ENCODE results near the gene CLCF1. TPM values are rescaled to one million over a fixed set of nuclear protein-coding genes. Genes with fewer than 3 reads are reported as not detected.
A peak's percentile ranks its signal among the peaks of the same experiment; 100 is the strongest.
"Not testable (repeated sequence)": the region's sequence is repeated elsewhere in the genome, so short reads cannot be mapped to it uniquely, and the experiment has no call there.

The CLCF1 gene
- total and polyA plus RNA-seq, 2 donors (not counting 3 experiments of a cell fraction or from before 2014, with no cell fraction given): 5.8 to 6.5 TPM

GRCh38 chr11:67318876-67319275 is 54.5 kb downstream of the CLCF1 start:
- H3K4me3 ChIP-seq (replicated peaks in 1 of 3; ENCODE audit: insufficient read depth in 1 of 3, low read depth in 1 of 3, low read length in 3 of 3); intact Hi-C loops (cut with micrococcal nuclease): not testable (repeated sequence)

DNA sequence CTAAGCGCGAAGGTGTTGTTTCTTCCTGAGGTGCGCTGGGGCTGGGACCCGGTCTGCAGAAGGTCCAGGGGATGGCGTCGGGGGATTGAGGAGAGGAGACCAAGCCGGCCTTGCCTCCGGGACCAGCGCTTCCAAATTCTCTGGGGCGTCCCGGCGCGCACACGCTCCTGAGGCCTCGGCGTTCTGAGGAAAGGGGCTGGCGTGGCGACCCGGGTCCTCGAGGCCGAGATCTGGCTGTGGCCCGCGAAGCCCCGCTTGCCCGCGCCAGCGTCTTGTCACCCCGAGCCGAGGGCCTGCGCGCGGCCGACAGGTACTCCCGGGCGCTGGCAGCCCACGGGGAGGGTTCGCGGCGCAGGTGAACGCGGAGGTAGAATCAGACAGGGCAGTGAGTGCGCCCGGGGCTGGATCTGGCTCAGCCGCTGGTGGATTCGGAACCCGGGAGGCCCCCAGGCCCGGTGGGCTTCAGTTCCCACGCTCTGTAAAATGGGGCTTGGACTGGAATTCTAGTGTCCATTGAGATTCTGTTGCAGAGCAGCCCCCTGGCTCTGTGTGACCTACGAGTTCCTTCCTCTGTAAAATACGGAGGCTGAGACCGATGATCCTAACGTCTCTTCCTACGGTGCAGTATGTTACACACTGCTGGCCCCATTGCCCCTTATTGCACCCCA is 55.4 kb downstream of the CLCF1 start:
- POLR2A ChIA-PET: interaction anchor here (1.1 kb wide), 1 partner anchor 63 kb away, joined by 3 read pairs; no protein-coding TSS in a partner anchor
- Histone ChIP-seq H2AFZ (ENCODE audit: low read depth, low read length) (peak overlapping the region; percentile 72), H3K27ac (ENCODE audit: insufficient read depth, low read depth, low read length) (no peak overlapping the region), H3K4me1 (ENCODE audit: control insufficient read depth, extremely low read depth, insufficient read depth, low read length) (peaks cover 6% of the 10 kb centered on the region), H4K20me1 (replicated peaks; ENCODE audit: control insufficient read depth, extremely low read depth, insufficient read depth, low read length) (no peaks in the 10 kb centered on the region), H3K36me3 (ENCODE audit: control insufficient read depth in 2 of 2, extremely low read depth in 1 of 2, insufficient read depth in 2 of 2, low read length in 2 of 2) (no peaks in the 10 kb centered on the region), H3K79me2 (ENCODE audit: control insufficient read depth, insufficient read depth, low read length) (no peaks in the 10 kb centered on the region), H3K9ac (replicated peaks; ENCODE audit: extremely low read depth, insufficient read depth, low read length) (peak overlapping the region; percentile 6), H3K9me3 (replicated peaks; ENCODE audit: control insufficient read depth, insufficient read depth, low read length) (no peaks in the 10 kb centered on the region), H3K27me3 (ENCODE audit: control insufficient read depth in 2 of 2, insufficient read depth in 2 of 2, low read length in 2 of 2) (no peaks in the 10 kb centered on the region), H3K9me1 (replicated peaks; ENCODE audit: control insufficient read depth, extremely low read depth, insufficient read depth, low read length) (no peaks in the 10 kb centered on the region), H3K4me2 (ENCODE audit: insufficient read depth, low read length) (peak overlapping the region; percentile 62), H3K4me3 (replicated peaks in 1 of 3; ENCODE audit: insufficient read depth in 1 of 3, low read depth in 1 of 3, low read length in 3 of 3) (peak overlapping the region; percentile 1 to 75 (median 31))
- BruUV-seq (replicated peaks): no TSS peak
- no peak for DNase-seq (ENCODE audit: low read depth, low spot score)
- FAIRE-seq: no peak
- CTCF ChIA-PET: interaction anchor here (1.0 to 9.2 kb wide), 37 partner anchors 10 to 264 kb away, joined by 3 to 151 read pairs (median 7); partner anchors contain the start of genes ANKRD13D, GRK2, POLD4 and PPP1CA
- no peak for TF ChIP-seq GATA2 (IDR thresholded peaks at IDR 0.05; ENCODE audit: insufficient read depth, insufficient read length, low read depth, low read length)
- TF ChIP-seq EZH2 (IDR thresholded peaks at IDR 0.05; ENCODE audit: borderline replicate concordance, low read depth, low read length, severe bottlenecking): no peak
- TF ChIP-seq FOS (IDR thresholded peaks at IDR 0.05; ENCODE audit: borderline replicate concordance, insufficient read depth, low read length): no peak
- TF ChIP-seq CTCF (IDR thresholded peaks at IDR 0.05; ENCODE audit: extremely low read depth in 1 of 2, insufficient read depth in 1 of 2, low read depth in 1 of 2, low read length in 2 of 2): no peak
- TF ChIP-seq JUN (IDR thresholded peaks at IDR 0.05; ENCODE audit: borderline replicate concordance, insufficient read depth, insufficient read length, low read depth): no peak
- no peak for TF ChIP-seq MAX (IDR thresholded peaks at IDR 0.05; ENCODE audit: insufficient read depth, insufficient read length)
- TF ChIP-seq POLR2AphosphoS5 (IDR thresholded peaks at IDR 0.05; ENCODE audit: insufficient read depth, low read depth, low read length): no peak
- dilution Hi-C loops (cut with MboI; ENCODE audit: extremely low pct_ligation_motif_present, low sequenced_read_pairs): no loop called here
- intact Hi-C loops (cut with micrococcal nuclease): loop anchor here (1.0 to 2.0 kb wide), 7 partner anchors 30 to 237 kb away; partner anchors contain the start of genes GRK2 and POLD4

More at GRCh38 chr11:67318876-67319275, 54.5 kb downstream of the CLCF1 start:
- H3K4me1 ChIP-seq (ENCODE audit: control insufficient read depth, extremely low read depth, insufficient read depth, low read length); dilution Hi-C loops (cut with MboI; ENCODE audit: extremely low pct_ligation_motif_present, low sequenced_read_pairs); DNase-seq (ENCODE audit: low read depth, low spot score); H4K20me1 ChIP-seq (replicated peaks; ENCODE audit: control insufficient read depth, extremely low read depth, insufficient read depth, low read length); FAIRE-seq; H3K9me1 ChIP-seq (replicated peaks; ENCODE audit: control insufficient read depth, extremely low read depth, insufficient read depth, low read length); H3K27ac ChIP-seq (ENCODE audit: insufficient read depth, low read depth, low read length); H3K4me2 ChIP-seq (ENCODE audit: insufficient read depth, low read length); H3K27me3 ChIP-seq (ENCODE audit: control insufficient read depth in 2 of 2, insufficient read depth in 2 of 2, low read length in 2 of 2); H3K36me3 ChIP-seq (ENCODE audit: control insufficient read depth in 2 of 2, extremely low read depth in 1 of 2, insufficient read depth in 2 of 2, low read length in 2 of 2); H2AFZ ChIP-seq (ENCODE audit: low read depth, low read length); H3K79me2 ChIP-seq (ENCODE audit: control insufficient read depth, insufficient read depth, low read length); H3K9ac ChIP-seq (replicated peaks; ENCODE audit: extremely low read depth, insufficient read depth, low read length); BruUV-seq (replicated peaks); H3K9me3 ChIP-seq (replicated peaks; ENCODE audit: control insufficient read depth, insufficient read depth, low read length): not testable (repeated sequence)
- POLR2A ChIA-PET: interaction anchor here (0.9 kb wide), 1 partner anchor 42 kb away, joined by 4 read pairs; no protein-coding TSS in a partner anchor
- CTCF ChIA-PET: interaction anchor here (1.6 to 9.2 kb wide), 5 partner anchors 11 to 62 kb away, joined by 4 to 151 read pairs (median 35); partner anchors contain the start of gene GRK2

Data from endothelial cell of umbilical vein (primary cell).